Thymus (tissue), 11 donors: Measurements from ENCODE around the gene NOSIP. TPM values are rescaled to one million over a fixed set of nuclear protein-coding genes. Genes with fewer than 3 reads are reported as not detected.

Source experiments
- DNase-seq, 9 donors: peaks; one replicate each; pipeline ENCODE4 v3.0.0-alpha.2; 2013; ENCODE audit warnings: low spot score in 9 of 9, low read depth in 6 of 9, missing footprints in 1 of 9
- H3K27ac ChIP-seq, 2 donors: one replicate each; pipeline ENCODE4 v1.5.1; 2013; ENCODE audit warnings: control low read depth in 1 of 2, low read depth in 1 of 2, low read length in 1 of 2, mild to moderate bottlenecking in 1 of 2, moderate library complexity in 1 of 2
- H3K27me3 ChIP-seq, 2 donors: one replicate each; pipeline ENCODE4 v1.5.1; 2013; ENCODE audit warnings: low read length in 1 of 2; ENCODE audit not compliant: control insufficient read depth in 2 of 2, insufficient read depth in 1 of 2
- H3K36me3 ChIP-seq, 2 donors: one replicate each; pipeline ENCODE4 v1.5.1; 2013; ENCODE audit warnings: low read length in 1 of 2, mild to moderate bottlenecking in 1 of 2, moderate library complexity in 1 of 2; ENCODE audit not compliant: control insufficient read depth in 2 of 2, insufficient read depth in 2 of 2
- H3K4me1 ChIP-seq, 2 donors: one replicate each; pipeline ENCODE4 v1.5.1; 2013; ENCODE audit warnings: low read length in 2 of 2; ENCODE audit not compliant: control insufficient read depth in 2 of 2, insufficient read depth in 2 of 2
- H3K4me3 ChIP-seq, 2 donors: one replicate each; pipeline ENCODE4 v1.5.1; 2013; ENCODE audit warnings: low read length in 2 of 2, control low read depth in 1 of 2, mild to moderate bottlenecking in 1 of 2
- H3K9me3 ChIP-seq, 2 donors: one replicate each; pipeline ENCODE4 v1.5.1; 2013; ENCODE audit warnings: low read length in 1 of 2, mild to moderate bottlenecking in 1 of 2; ENCODE audit not compliant: control insufficient read depth in 2 of 2, insufficient read depth in 1 of 2
- WGBS: extraction: QIAGEN DNeasy Blood & Tissue Kit; methylation state at CpG from one replicate; pipeline ENCODE4 v1.1.7; 2013; 5-methylcytosine and 5-hydroxymethylcytosine counted together
- polyA plus RNA-seq: library from polyadenylated mRNA; stranded (reverse); fragments of 200-250 nt; gene quantifications from one replicate; pipeline ENCODE4 v1.2.3, GENCODE V29; 2013
- total RNA-seq: library from RNA; stranded (reverse); fragments of 120-200 nt; gene quantifications from one replicate; pipeline ENCODE4 v1.2.4, GENCODE V29; 2013
- donor health status: healthy.

Gene NOSIP
- total and polyA plus RNA-seq, 2 donors, result 137 to 156 TPM

DNA sequence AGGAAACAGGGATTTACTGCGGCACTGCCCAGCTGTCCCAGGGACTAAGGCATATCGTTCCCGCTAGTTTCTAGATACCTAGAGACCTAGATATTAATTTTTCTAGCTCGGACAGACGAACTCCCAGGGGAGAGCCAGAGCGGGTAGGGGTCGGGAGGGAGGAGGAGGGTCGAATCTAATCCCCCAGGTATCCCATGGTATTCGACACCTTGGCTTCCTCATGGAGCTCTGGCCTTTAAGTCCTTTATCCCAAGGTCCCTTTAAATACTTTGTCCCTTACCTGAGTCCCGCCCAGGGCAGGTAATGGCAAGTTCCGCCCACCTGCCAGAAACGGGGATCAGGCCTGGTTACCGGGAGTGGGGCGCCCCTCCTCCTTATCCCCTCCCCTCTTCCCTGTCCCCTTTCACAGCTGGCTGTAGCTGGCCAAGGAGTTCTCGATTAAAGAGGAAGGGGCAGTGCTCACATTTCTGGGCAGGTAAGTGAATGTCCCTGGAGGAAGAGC is 702 bp upstream of the NOSIP start, which contains the start of gene PRRG2:
Gene PRRG2, plus strand, starts transcription at position 310 of the 502 bp plus-strand sequence. CDS start 1,904 bp downstream, outside the sequence.
- DNase-seq, result no peak

DNA sequence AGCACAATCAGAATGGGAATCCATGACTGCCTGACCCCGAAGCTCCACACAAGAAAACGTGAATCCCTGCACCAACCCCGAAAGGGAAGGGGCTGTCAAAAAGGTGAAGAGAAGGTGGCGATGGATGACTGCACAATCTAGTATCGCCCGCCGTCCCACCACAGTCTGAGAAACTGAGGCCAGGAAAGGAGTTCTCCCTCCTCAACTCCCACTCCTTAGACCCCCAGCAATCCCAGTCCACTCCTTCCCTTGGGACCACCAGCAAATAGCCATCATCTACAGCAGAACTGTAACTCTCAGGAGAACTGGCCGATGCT is 451 bp downstream of the NOSIP start:
- 2% methylated on average over 8 of the region's 8 CpGs for WGBS
- Histone ChIP-seq H3K9me3 (no peaks in the 10 kb centered on the region), H3K27ac (peak overlapping the region; percentile 1 to 38), H3K27me3 (no peaks in the 10 kb centered on the region), H3K36me3 (peaks cover 12 to 13% of the 10 kb centered on the region in 2 donors), H3K4me1 (peaks cover 7 to 19% of the 10 kb centered on the region in 2 donors), H3K4me3 (peak overlapping the region; percentile 55 to 73)
- no peak for DNase-seq

More for the DNA sequence above, 702 bp upstream of the NOSIP start, which contains the start of gene PRRG2:
- peak within 1 kb of the TSS; percentile 38 to 54 for H3K27ac ChIP-seq
- no peaks in the 10 kb centered on the region for H3K27me3 ChIP-seq
- WGBS, result 61% methylated on average over 15 of the region's 15 CpGs
- H3K4me3 ChIP-seq, result peak within 1 kb of the TSS; percentile 55 to 73
- H3K4me1 ChIP-seq, result peaks cover 7 to 19% of the 10 kb centered on the region in 2 donors
- H3K36me3 ChIP-seq, result peaks cover 3 to 6% of the 10 kb centered on the region in 2 donors
- H3K9me3 ChIP-seq, result no peaks in the 10 kb centered on the region

DNA sequence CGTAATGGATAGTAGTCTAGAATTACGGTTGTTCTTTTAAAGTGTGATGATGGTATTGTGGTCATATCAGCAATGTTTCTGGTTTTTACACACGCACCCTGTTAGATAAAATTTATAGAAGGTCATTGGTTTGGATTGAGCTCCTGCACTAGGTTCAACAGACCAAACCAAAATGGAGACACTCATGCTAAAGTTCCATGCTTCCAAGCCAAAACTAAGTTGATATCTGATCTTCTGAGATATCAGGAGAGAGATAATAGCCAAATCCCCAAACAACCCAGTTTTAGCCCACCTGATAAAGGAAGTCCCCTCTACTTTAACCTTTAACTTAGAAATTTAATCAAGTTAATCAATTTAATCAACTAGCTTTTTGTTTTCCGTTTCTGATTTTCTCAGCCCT is 1.2 kb downstream of the NOSIP start:
- Histone ChIP-seq H3K4me3 (peak overlapping the region in 1 of 2 donors; percentile 55), H3K4me1 (peaks cover 7 to 23% of the 10 kb centered on the region in 2 donors), H3K27me3 (no peaks in the 10 kb centered on the region), H3K9me3 (no peaks in the 10 kb centered on the region), H3K36me3 (peaks cover 17% of the 10 kb centered on the region in 2 donors), H3K27ac (no peak overlapping the region)
- WGBS, result 97% methylated on average over 4 of the region's 4 CpGs
- DNase-seq, result no peak

DNA sequence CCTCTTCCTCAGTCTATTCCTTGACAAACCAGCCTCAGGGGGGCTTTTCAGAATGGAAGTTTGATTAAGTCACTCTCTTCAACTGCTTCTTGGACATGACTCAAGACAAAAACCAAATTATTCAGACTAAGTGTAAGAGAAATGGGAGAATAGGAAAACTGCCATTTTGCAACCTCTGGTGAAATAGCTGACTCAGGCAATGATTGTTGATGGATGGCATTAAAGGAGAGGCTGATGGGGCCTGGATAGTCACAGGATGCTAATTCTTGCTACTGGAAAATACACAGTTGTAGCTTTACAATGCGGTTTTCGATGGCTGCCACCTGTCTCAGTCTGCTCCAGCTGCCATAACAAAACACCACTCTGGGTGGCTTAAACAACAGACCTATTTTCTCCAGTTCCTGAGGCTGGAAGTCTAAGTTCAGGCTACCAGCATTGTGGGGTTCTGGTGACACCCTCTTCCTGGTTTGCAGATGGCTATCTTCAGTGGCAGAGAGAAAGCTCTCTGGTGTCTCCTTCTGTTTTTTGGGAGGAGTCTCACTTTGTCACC is 6.1 kb downstream of the NOSIP start:
- no peak overlapping the region for H3K4me3 ChIP-seq
- WGBS, result 97% methylated on average over 2 of the region's 2 CpGs
- H3K9me3 ChIP-seq, result peaks cover 0 to 3% of the 10 kb centered on the region in 2 donors
- H3K27ac ChIP-seq, result no peak overlapping the region
- no peaks in the 10 kb centered on the region for H3K27me3 ChIP-seq
- H3K4me1 ChIP-seq, result peaks cover 14 to 31% of the 10 kb centered on the region in 2 donors
- H3K36me3 ChIP-seq, result peaks cover 18 to 29% of the 10 kb centered on the region in 2 donors
- DNase-seq, result no peak

DNA sequence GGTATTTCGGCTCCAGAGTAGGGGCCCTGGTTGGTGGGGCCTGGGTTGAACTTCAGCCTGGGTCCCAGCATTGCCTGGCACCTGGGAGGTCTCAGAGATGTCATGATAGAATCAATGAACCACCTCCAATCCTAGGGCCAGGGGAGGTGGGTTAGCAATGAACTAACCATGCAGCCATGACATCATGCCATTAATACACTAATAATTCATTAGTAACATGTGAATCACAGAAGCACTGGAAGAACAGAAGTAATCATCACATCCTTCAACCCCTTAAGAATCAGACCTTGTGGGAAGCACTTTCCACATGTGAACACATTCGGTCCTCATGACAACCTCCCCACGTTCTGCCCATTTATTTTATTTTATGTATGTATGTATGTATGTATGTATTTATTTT is 6.9 kb downstream of the NOSIP start:
- Histone ChIP-seq H3K4me1 (peaks cover 10 to 37% of the 10 kb centered on the region in 2 donors), H3K9me3 (peaks cover 0 to 3% of the 10 kb centered on the region in 2 donors), H3K36me3 (peaks cover 18 to 29% of the 10 kb centered on the region in 2 donors), H3K4me3 (no peak overlapping the region), H3K27ac (no peak overlapping the region), H3K27me3 (no peaks in the 10 kb centered on the region)
- no peak for DNase-seq
- 95% methylated on average over 3 of the region's 3 CpGs for WGBS

DNA sequence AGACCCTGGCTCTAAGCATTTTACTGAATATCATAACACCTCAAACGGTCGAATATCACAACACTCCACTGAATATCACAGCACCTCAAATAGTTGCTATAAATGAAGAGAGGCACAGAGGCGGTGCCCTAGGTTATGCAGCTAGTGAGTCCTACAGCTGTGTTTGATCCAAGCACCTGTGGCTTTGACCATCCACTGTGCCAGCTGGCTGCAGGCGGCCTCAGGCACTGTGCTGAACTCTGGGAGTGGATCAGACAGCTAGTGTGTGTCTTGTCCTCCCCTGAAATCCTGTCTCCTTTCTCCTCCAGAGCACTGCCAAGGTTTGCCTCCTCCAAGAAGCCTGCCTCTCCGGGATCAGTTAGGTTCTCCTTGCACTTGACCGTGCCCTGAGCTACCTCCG is 7.3 kb downstream of the NOSIP start:
- no peak overlapping the region for H3K4me3 ChIP-seq
- H3K36me3 ChIP-seq, result peaks cover 18 to 29% of the 10 kb centered on the region in 2 donors
- no peak overlapping the region for H3K27ac ChIP-seq
- H3K4me1 ChIP-seq, result peaks cover 14 to 41% of the 10 kb centered on the region in 2 donors
- 99% methylated on average over 7 of the region's 7 CpGs for WGBS
- DNase-seq, result no peak
- H3K9me3 ChIP-seq, result peaks cover 0 to 3% of the 10 kb centered on the region in 2 donors
- no peaks in the 10 kb centered on the region for H3K27me3 ChIP-seq

DNA sequence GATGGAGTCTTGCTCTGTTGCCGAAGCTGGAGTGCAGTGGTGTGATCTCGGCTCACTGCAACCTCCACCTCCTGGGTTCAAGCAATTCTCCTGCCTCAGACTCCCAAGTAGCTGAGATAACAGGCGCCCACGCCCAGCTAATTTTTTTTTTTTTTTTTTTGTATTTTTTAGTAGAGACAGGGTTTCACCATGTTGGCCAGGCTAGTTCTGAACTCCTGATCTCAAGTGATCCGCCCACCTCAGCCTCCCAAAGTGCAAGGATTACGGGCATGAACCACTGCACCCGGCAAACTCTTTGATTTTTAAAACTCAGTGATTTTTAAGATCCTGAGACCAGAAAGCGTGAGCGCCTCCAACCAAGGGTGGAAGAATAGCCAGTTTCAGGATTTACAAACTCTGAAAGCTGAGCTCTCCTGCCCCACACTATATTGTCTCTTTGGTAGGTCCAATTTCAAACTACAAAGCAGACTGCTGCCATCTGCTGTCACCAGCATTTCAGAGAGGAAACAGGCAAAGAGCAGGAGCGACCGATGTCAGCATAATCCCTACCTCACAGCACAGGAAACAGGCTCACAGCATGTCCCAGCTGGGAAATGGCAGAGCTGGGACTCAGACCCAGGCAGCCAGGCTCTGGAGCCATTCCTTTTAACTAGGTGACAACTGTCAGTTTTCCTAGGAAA is 9.2 kb downstream of the NOSIP start:
- Histone ChIP-seq H3K36me3 (peaks cover 14 to 26% of the 10 kb centered on the region in 2 donors), H3K27ac (peak overlapping the region; percentile 20 to 52), H3K27me3 (no peaks in the 10 kb centered on the region), H3K4me3 (no peak overlapping the region), H3K9me3 (peaks cover 0 to 3% of the 10 kb centered on the region in 2 donors), H3K4me1 (peaks cover 26 to 54% of the 10 kb centered on the region in 2 donors)
- WGBS, result 78% methylated on average over 11 of the region's 11 CpGs
- DNase-seq, result peak in 3 of 9 donors; percentile 50 to 78 (median 59)

DNA sequence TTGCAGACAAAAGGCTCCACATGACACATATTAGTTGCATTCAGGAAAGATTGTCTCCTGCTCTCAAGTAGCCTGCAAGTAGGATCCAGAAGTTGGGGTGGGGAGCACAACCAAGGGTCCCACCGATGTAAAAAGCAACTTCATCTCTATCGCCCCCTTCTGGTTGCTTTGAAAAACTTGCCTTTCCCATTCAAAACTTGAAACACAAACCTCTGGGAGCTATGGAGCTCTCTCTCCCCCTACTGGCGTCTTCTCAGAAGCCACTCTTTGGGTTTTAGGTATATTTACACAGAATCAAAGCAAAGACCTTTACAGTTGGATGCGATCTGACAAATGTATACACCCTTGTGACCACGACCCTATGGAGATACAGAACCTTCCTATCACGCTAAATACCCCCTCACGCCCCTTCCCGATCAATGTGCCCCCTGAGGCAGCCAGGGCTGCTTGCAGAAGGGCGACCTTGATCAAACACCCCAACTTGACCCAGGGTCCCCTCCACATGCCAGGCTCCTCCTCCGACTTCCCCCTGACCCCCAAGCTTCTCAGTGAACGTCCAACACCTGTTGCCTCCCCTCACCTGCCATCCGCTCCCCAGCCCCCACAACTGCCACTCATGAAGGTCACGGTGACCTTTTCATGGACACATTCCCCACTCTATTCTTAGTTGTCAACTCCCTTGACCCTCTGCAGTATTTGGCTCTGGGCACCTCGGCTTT is 10.1 kb downstream of the NOSIP start:
- WGBS, result 48% methylated on average over 14 of the region's 14 CpGs
- no peak overlapping the region for H3K27ac ChIP-seq
- H3K36me3 ChIP-seq, result peaks cover 8 to 20% of the 10 kb centered on the region in 2 donors
- DNase-seq, result peak in 8 of 9 donors; percentile 67 to 94 (median 92)
- H3K4me3 ChIP-seq, result no peak overlapping the region
- H3K27me3 ChIP-seq, result no peaks in the 10 kb centered on the region
- H3K9me3 ChIP-seq, result peaks cover 0 to 3% of the 10 kb centered on the region in 2 donors
- peaks cover 26 to 58% of the 10 kb centered on the region in 2 donors for H3K4me1 ChIP-seq
